Mammary epithelial cell (primary cell): ENCODE results near the gene KIF26A.

Experiments used
- CTCF ChIP-seq, 2 donors: IDR thresholded peaks in 1 of 2; conservative IDR thresholded peaks in 1 of 2; 2 replicates each; pipeline ENCODE4 v1.5.1; 2011 to 2012; ENCODE audit warnings: inconsistent platforms in 2 of 2, low read length in 2 of 2, mild to moderate bottlenecking in 2 of 2, control low read depth in 1 of 2, low read depth in 1 of 2; ENCODE audit not compliant: insufficient read depth in 1 of 2; ENCODE audit errors: extremely low read depth in 1 of 2
- EZH2 ChIP-seq: IDR thresholded peaks from 2 replicates; pipeline ENCODE4 v1.6.1; 2012; ENCODE audit warnings: low read length, inconsistent platforms, borderline replicate concordance

GRCh38 chr14:104195361-104195760 lies 57.0 kb downstream of the KIF26A start:
- no peak for TF ChIP-seq CTCF (conservative IDR thresholded peaks at IDR 0.05 in 1 of 2, IDR thresholded peaks at IDR 0.05 in 1 of 2; ENCODE audit: extremely low read depth in 1 of 2, insufficient read depth in 1 of 2, low read depth in 1 of 2, low read length in 2 of 2)
- TF ChIP-seq EZH2 = no peak
